ENCODE data around the gene SH3GL2.

The SH3GL2 gene

DNA sequence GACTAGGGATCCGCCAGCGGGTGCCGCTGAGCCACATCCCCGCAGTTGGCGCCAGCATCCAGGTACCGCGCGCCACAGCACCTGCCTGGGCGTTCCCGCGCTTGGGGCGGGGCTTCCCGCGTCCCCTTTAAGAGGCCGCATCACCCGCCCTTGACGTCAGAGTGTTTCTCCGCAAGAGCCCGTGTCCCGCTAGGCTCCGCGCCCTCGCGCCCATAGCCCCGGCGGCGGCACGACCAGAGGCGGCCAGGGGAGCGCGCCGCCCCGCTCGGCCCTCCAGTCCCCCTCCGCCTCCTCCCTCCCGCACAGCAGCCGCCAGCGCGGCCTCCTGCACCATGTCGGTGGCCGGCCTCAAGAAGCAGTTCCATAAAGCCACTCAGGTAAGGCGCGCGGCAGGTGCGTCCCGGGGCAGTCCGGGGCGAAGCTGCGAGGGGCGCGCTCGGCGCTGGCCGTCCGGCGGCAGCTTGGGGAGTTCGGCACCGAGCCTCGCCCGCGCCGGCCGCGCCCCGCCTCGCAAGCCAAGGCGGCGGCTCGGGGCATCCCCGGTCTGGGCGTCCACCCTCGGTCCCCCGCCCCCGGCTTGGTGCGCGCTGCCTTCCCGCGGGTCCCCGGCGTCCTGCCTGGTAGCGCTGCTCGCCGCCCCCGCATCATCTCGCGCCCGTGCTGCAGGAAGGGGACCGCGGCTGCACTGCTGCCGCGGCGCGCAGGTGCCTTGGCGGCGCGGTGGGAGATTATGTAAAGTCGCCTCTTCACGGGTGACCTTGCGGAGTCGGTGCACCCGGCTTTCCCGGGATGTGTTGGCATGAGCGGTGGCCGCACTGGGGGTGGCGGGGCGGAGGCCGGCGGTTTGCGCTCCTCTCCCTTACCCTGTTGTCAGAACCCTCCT is at the start of gene SH3GL2:
SH3GL2 (plus strand) TSS at position 156 of the 883 bp plus-strand sequence.
- peak; percentile 18 to 24 for DNase-seq

DNA sequence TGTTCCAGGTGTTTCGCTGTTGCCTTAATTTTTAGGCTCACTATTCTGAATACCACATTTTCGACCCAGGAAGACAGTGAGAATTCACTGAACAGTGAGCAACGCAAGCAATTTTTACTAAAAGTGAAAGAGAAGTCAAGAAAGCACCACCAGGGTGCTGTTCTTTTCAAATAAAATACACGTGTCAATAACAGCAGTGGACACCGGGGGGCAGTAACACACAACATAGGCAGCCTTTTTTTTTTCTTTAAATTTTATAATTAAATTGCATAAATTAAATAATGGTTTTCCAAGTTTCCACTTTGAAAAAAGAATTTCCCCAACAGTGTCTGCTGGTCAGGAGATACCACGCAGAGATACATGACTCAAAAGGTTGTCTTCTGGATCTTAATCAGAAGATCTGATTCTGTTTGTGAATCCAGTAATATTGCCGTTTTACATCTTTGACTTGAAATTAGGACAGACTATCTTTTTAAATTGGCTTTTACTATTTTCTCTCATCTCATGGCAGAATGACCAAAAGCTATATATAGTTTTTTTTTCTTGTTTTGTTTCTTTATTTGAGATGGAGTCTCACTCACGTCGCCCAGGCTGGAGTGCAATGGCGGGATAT is 47.1 kb upstream of the SH3GL2 start:
- DNase-seq = peak; percentile 29 to 41

- no peak for DNase-seq
These were observed 46.4 kb upstream of the SH3GL2 start for GRCh38 chr9:17532461-17532860.

- DNase-seq = no peak
These were observed 43.7 kb upstream of the SH3GL2 start for GRCh38 chr9:17535176-17535575.

DNA sequence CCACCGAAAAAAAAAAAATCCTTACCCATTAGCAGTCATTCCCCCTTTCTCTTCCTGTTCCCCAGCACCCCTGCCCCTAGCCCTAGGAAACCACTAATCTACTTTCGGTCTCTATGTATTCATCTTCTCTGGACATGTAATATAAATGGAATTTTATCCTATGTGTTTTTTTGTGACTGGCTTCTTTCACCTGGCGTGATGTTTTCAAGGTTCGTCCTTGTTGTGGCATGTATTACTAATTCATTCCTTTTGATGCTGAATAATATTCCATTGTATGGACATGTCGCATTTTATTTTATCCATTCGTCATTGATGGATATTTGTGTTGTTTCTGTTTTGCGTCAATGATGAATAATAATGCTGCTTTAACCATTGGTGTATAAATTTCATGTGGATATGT is 42.8 kb upstream of the SH3GL2 start:
- DNase-seq = no peak

DNA sequence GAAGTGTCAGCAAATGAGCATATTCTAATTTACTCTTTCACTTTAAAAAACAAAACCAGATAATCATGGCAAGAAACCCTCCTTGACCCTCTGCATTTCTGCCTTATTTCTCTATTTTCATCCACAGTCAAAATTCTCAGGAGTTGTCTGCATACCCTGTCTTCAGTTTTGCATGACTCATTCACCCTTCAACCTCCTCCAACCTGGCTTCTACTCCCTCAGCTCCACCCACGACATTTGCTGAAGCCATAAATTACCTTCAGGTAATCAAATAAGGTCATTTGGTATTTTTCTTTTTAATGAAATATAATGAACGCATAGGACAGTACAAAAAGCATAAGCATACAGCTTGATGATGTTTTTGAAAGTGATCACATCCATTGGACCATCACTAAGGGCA is 27.8 kb upstream of the SH3GL2 start:
- no peak for DNase-seq

- no peak for DNase-seq
These were observed 23.4 kb upstream of the SH3GL2 start for GRCh38 chr9:17555362-17556054.

DNA sequence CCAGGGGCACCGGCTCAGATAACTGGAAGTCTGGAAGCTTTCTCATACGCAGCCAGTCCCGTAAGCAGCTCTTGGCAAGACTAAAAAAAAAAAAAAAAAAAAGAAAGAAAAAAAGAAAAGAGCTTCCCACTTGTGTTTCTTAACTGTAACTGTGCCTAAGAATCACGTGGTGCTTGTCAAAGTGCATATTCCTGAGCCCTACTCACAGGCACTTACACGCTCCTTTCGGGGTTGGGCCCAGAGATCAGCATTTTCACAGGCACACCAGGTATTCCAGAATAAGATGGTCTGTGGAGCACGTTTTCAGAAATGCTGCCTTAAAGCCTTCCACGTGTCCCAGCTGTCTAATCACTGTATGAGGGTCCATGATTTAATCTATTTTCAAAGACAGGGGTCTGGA is 22.6 kb upstream of the SH3GL2 start:
- no peak for DNase-seq

DNA sequence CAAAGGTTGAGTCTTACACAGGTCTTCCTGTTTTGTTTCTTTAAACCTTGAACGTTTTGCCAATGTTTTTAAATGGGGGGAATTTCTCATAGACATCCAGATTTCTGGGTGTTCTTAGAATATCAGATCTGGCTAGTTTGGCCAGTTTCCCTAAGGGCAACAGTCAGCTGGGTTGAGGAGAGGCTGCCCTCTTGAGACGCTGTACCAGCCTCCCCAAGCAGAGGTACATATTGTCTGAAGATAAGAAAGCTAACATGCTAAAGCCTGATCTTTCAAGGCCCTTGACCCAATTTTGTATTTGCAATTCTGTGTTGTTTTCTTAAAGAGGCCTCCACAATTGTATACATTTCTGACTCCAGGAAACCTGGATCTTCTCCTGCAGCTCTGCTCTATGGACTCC is 21.9 kb upstream of the SH3GL2 start:
- DNase-seq = no peak

GRCh38 chr9:17571825-17572224 is 7.0 kb upstream of the SH3GL2 start:
- no peak for DNase-seq

- DNase-seq = no peak
These were observed 4.5 kb upstream of the SH3GL2 start for GRCh38 chr9:17574342-17574741.

DNA sequence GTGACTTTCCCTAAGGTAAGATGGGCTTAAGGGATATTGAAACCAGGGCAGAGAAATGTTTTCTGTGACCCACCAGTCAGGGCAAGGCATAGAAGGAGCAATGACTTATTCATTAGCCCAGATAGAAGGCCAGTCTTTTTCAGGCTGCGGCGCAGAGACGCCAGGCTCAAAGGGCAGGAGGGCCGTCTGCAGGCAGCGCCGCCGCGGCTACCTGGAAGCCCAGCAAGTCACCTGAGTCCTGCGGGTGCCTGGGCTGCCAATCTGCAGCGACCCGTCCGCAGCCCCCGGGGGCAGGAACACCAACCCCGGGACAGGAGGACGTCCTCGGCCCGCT is 322 bp upstream of the SH3GL2 start:
- no peak for DNase-seq

- no peak for DNase-seq
These were observed 1.3 kb downstream of the SH3GL2 start for GRCh38 chr9:17580119-17580518.

DNA sequence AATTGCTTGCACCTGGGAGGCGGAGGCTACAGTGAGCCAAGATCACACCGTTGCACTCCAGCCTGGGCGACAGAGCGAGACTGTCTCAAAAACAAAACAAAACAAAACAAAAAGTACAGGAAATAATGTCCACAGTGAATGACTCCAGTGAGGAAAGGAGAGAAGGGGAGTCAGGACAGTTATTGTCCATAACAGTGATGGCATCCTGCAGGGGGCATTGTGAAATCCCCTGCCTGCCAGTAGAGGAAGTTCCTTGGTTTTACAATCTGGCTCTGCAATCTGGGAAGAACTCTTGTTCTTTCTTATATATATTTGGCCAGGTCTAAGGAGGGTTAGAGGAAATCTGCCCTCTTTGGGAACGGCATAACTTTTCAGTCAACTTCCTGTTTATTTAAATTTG is 8.2 kb downstream of the SH3GL2 start:
- no peak for DNase-seq

- no peak for DNase-seq
These were observed 9.5 kb downstream of the SH3GL2 start for GRCh38 chr9:17588395-17588794.

DNA sequence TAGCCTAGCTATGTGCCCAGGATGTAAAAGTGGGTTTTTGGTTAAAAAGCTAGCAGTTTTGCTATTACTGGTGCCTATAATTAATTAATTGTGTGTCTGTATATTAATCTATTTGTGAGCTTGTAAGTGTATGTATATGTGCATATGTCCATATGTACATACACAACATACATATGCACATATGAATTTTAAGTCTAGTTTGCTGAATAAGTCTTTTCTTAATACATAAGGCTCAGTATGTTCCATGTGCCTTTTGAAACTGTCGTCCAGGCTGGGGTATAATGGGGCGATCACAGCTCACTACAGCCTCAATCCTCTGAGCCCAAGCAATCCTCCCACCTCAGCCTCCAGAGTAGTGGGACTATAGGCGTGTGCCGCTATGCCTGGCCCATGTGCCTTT is 10.1 kb downstream of the SH3GL2 start:
- no peak for DNase-seq

DNA sequence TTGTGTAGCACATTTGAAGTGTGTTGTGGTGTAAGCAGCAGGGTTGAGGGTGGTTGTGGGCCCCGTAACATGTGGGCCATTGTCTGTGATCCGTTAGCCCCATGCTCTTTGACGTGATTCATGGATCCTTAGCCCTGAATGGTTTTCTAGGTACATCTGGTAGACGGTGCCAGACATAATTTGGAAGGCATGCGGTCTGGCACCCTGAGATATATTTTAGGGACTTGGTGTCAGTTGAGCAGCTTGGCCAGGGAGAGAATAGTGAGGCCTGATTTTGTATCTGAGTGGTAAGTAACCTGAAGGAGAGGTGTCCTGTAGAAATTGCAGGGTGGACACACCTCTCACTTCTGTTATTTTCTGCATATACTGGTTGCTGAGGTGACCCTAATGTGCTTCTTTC is 10.9 kb downstream of the SH3GL2 start:
- DNase-seq = no peak

DNA sequence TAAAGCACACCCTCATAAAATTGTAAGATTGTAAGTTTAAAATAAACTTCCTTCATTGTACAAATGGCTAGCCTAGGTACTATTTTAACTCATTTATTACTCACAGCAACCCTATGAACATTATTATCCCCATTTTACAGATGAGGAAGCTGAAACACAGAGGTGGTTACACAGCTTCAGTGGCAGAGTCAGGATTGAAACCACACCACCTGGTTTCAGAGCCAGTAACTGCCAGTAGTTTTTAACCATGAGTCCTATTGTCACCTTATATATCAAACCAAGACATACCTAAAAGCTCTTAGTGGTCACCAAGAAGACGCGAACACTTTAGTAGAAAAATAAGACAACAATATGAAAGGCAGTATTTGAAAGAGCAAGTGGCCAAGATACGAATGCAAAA is 16.1 kb downstream of the SH3GL2 start:
- no peak for DNase-seq

- no peak for DNase-seq
These were observed 19.1 kb downstream of the SH3GL2 start for GRCh38 chr9:17597977-17598376.

DNA sequence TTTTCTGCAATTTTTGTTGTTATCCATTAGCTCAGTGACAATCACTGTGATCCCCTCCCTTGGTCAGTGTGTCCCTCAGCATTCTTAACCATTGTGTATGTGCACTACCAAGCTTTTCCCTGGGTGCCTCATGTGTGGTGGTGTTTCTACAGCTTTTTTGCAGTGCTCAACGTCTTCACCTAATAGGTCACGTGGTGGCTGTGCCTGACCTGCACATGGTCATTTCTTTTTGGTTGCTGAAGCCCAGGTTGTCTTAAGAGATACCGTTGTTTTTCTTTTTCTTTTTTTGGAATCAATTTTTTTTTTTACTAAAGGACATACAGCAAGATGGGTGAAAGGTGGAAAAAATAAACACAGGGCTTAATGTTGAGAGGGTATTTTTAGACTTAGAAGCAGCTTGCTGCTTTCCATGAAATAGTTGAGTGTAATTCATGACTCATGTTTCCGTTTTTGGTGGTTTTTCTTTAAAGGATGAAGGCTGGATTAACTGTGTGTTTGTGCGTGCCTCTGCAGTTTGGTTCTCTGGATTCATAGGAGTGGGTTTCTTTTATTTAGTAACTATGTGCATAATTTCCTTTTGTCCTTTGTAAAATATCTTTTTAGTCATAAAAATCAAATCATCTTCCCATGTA is 22.2 kb downstream of the SH3GL2 start:
- DNase-seq = no peak

- DNase-seq = no peak
These were observed 25.7 kb downstream of the SH3GL2 start for GRCh38 chr9:17604556-17604955.

GRCh38 chr9:17609312-17610005 is 30.6 kb downstream of the SH3GL2 start:
- DNase-seq = no peak

DNA sequence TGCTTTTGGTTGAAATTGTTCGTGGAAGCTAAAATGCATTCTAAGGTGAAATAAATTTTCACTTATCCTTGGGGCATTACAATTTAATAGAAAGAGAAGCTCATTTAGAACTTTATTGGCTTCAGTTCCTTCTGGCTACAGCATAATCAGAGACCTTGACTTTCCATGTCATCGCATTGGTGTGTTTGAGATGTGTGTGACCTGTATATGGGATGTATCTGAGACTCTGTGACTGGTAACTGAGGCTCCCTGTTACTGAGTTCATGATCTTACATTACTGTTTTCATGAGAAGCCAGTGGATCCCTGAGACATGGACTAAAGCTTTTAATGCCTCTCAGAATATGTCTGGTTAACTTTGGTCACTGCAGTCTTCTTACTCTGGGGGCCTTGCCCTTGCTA is 32.5 kb downstream of the SH3GL2 start:
- no peak for DNase-seq
